HepG2 (cell line): ENCODE data around the gene LIFR. TPM values are rescaled to one million over a fixed set of nuclear protein-coding genes. Genes with fewer than 3 reads are reported as not detected.

Experiments
- AHDC1 ChIP-seq: sonication (generic); formaldehyde crosslinking; IDR thresholded peaks from 2 replicates; pipeline ENCODE4 v1.5.1; 2020; ENCODE audit warnings: mild to moderate bottlenecking, missing genetic modification reagents, borderline replicate concordance
- AKNA ChIP-seq: sonication (generic); formaldehyde crosslinking; IDR thresholded peaks from 2 replicates; pipeline ENCODE4 v1.4.0; 2020; ENCODE audit warnings: missing genetic modification reagents, borderline replicate concordance
- BCL6 ChIP-seq: IDR thresholded peaks from 2 replicates; pipeline ENCODE4 v1.6.1; 2016; ENCODE audit warnings: missing genetic modification reagents, missing compliant biosample characterization
- ETV6 ChIP-seq: sonication (generic); formaldehyde crosslinking; conservative IDR thresholded peaks from 2 replicates; pipeline ENCODE4 v1.4.0; 2020; ENCODE audit warnings: missing genetic modification reagents
- HMGXB3 ChIP-seq: sonication (generic); formaldehyde crosslinking; IDR thresholded peaks from 2 replicates; pipeline ENCODE4 v1.4.0; 2020; ENCODE audit warnings: missing genetic modification reagents, borderline replicate concordance
- IRF9 ChIP-seq: sonication (generic); formaldehyde crosslinking; IDR thresholded peaks from 2 replicates; pipeline ENCODE4 v1.8.0; 2022; ENCODE audit warnings: missing genetic modification reagents, mild to moderate bottlenecking, borderline replicate concordance
- PCBP2 ChIP-seq: fragments of 200-400 bp; formaldehyde crosslinking; optimal IDR thresholded peaks from 2 replicates; pipeline ENCODE3; 2018; ENCODE audit warnings: low read length, low read depth; ENCODE audit not compliant: poor library complexity, severe bottlenecking
- PHF8 ChIP-seq: sonication (generic); formaldehyde crosslinking; IDR thresholded peaks from 2 replicates; pipeline ENCODE4 v1.5.0; 2020; ENCODE audit warnings: missing genetic modification reagents
- TOPORS ChIP-seq: sonication (generic); formaldehyde crosslinking; IDR thresholded peaks from 2 replicates; pipeline ENCODE4 v1.8.0; 2023; ENCODE audit warnings: mild to moderate bottlenecking, missing genetic modification reagents
- TRIM22 ChIP-seq: fragments of 450-650 bp; IDR thresholded peaks from 2 replicates; pipeline ENCODE4 v1.6.1; 2017
- ZNF232 ChIP-seq: sonication (generic); formaldehyde crosslinking; IDR thresholded peaks from 2 replicates; pipeline ENCODE4 v1.4.0; 2020; ENCODE audit warnings: missing genetic modification reagents, borderline replicate concordance
- polyA plus RNA-seq, 8 experiments: library from polyadenylated mRNA; depleted of rRNA in 3 of 8; stranded (reverse) in 7 of 8; unstranded in 1 of 8; fragments of >200 nt; fragmentation: Illumina TruSeq in 4 of 8; extraction: Trizol in 4 of 8; gene quantifications; 2 replicates each; pipeline versions ENCODE4 v1.2.1 to v1.2.3, GENCODE V29; 2011 to 2016; ENCODE audit warnings: low read depth in 4 of 8, missing spikeins in 1 of 8, mixed read lengths in 1 of 8; ENCODE audit not compliant: insufficient read depth in 1 of 8
- total RNA-seq, 5 experiments: library from RNA; depleted of rRNA; stranded (reverse); fragments of >200 nt; fragmentation: Illumina TruSeq; extraction: Trizol; gene quantifications; 2 replicates each; pipeline ENCODE4 v1.2.3, GENCODE V29; 2016; ENCODE audit warnings: low read depth in 1 of 5

LIFR gene
- total and polyA plus RNA-seq, 2 of the 13 experiments (the other 11 are each of a cell fraction or from before 2014, with no cell fraction given) = 6.3 to 25.2 TPM

- no peak for TF ChIP-seq HMGXB3 (CRISPR knock-in tag)
- no peak for TF ChIP-seq PCBP2
- TF ChIP-seq PHF8 (CRISPR knock-in tag) = 0 out of 2 replicates have a peak, but pooled peaks have one; percentile 32
- no peak for TF ChIP-seq TRIM22
- TF ChIP-seq IRF9 = no peak
- TF ChIP-seq BCL6 = peak; percentile 77
- TF ChIP-seq AHDC1 (CRISPR knock-in tag) = peak; percentile 90; the same call in 1 of the 2 replicates
- TF ChIP-seq TOPORS = no peak
- no peak for TF ChIP-seq AKNA
- TF ChIP-seq ZNF232 (CRISPR knock-in tag) = no peak
- no peak for TF ChIP-seq ETV6 (CRISPR knock-in tag)
Measured at GRCh38 chr5:38546691-38547146, 9.7 kb downstream of the LIFR start (continued).
